GM08714 (cell line): ENCODE results near the gene LECT2.

Source experiments
- H3K4me3 ChIP-seq: fragments of 200-500 bp; sonication (Bioruptor generic); 2 replicates; pipeline ENCODE4 v1.5.1; 2014; ENCODE audit warnings: mild to moderate bottlenecking, low read length, inconsistent platforms
- ZNF274 ChIP-seq: IDR thresholded peaks from 2 replicates; pipeline ENCODE4 v1.6.1; 2012; ENCODE audit warnings: mild to moderate bottlenecking, low read depth, low read length

LECT2 gene

GRCh38 chr5:135954899-135955298 is at the start of gene LECT2:
TSS of gene LECT2 (minus strand) at chr5:135954983. CDS start at chr5:135954833, 150 bp downstream.
- TF ChIP-seq ZNF274 = no peak
- H3K4me3 ChIP-seq = no peak within 1 kb of the TSS

- no peak overlapping the region for H3K4me3 ChIP-seq
- TF ChIP-seq ZNF274 = no peak
These were observed 49.7 kb upstream of the LECT2 start for GRCh38 chr5:136004436-136004835.

DNA sequence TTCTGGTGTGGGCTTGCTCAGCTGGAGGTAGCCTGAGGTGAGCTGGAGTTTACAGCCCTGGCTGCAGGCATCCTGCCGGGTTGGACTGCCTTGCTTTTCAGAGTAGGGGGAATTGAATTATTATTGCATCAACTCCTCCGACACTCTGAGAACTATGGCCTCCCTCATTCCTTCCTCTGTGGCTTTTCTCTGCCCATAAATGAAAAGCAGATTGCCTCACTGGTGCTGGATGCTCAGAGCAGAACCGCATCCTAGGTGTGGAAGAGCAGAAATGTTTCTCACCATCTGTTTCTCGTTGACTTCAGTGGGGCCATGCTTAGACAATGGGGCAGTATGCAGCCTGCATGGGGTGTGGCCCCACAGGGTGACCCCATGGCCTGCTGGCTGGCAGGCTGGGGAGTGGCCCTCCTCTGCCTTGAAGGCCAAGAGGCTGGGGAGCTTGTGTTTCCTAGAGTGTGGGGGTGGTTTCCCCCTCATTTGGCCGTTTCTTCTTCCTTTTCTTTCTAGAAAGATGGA is 46.7 kb upstream of the LECT2 start:
- no peak overlapping the region for H3K4me3 ChIP-seq
- TF ChIP-seq ZNF274 = no peak

DNA sequence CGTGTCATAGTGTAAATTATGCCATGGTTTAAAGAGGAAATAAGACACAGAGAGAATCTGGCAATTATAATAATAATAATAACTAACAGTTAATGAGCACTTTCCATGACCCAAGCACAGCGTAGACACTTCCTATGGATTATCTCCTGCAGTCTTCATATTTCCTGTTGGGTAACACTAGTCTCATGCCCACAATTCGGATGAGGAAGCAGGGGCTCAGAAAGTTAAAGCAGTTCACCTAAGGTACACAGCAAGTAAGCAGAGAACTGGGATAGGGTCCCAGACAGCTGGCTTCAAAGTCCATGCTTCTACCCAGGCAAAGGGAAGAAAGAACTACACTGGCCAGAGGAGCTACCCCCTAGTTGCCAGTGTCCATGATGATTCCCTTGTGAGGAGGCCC is 46.1 kb upstream of the LECT2 start:
- no peak overlapping the region for H3K4me3 ChIP-seq

DNA sequence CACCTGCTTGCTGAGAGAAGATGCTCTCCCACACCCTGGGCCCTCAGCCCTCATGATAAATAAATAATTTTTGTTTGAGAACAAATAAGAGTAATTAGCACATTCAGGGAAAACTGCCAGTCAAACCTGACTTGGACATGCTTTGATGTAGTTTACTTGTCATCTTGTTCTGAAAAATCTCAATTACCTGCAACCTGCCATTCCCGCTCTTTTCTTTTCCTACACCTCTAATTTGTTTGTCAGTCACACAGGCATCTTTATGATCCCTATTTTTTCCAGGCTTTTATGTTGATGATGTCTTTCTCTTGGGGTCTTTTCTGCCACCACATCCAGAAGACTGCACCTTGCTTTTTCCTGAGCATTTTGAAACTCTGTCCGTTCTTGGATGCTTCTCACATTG is 45.4 kb upstream of the LECT2 start:
- H3K4me3 ChIP-seq = no peak overlapping the region
- no peak for TF ChIP-seq ZNF274

More for the DNA sequence above, 46.1 kb upstream of the LECT2 start:
- no peak for TF ChIP-seq ZNF274

DNA sequence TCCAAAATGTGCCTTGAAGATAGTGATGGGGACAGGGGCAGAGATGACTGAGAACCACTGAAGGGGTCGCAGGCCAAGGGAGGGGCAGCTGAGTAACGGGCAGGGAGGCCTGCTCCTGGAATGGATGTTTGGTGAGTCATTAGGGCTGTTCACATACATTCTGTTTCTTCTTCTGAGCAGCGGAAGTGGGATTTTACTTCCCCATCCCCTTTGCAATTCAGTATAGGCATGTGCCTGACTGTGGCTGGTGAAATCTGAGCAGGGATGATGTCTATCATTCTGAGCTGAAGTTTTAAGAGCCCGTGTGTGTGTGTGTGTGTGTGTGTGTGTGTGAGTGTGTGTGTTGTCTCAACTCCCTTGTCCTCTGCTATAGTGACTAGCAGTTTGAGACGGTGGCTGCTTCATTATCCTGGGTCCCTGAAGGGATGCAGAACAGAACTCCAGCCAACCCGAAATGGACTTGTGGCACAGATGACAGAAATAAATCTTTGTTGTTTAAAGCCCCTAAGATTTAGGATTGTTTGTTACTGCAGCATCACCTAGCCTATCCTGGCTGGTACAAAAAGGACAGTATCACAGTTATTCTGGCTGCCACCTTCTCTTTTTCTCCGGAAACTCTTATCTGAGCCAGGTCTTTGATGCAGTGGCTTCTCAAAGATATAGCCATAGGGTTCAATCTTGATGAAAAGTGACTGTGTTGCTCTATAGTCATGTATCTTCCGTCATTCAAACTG is 44.8 kb upstream of the LECT2 start:
- no peak for TF ChIP-seq ZNF274
- H3K4me3 ChIP-seq = no peak overlapping the region

GRCh38 chr5:135998889-135999288 is 44.1 kb upstream of the LECT2 start:
- TF ChIP-seq ZNF274 = no peak
- no peak overlapping the region for H3K4me3 ChIP-seq

DNA sequence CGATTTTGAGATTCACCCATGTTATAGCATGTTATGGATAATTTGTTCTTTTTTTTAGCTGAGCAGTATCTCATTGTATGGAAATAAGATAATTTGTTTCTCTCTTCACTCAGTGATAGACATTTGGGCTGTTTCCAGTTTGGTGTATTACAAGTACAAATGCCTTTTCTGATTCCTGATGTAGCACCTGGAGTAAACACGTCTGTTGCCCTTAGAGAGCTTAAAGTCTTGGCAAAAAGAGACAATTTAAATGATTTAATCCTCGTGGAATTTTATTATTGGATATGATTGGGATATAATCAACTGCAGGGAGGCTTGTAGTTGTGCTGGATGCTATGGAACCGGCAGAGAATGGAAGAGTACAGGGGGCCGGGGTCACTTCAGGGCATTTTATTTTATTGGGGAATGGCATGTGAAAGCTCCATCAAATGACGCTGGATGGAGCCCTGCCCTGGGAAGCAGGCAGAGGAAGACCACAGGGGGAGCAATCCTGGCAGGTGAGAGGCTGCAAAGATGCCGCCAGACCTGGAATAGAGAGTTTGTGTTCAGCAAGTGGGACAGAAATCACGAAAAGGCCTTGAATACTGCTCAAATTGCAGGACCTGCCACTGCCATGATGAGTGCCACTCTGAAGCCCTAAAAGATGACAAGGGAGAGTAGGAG is 43.0 kb upstream of the LECT2 start:
- no peak for TF ChIP-seq ZNF274
- no peak overlapping the region for H3K4me3 ChIP-seq

GRCh38 chr5:135996611-135997010 is 41.8 kb upstream of the LECT2 start:
- no peak for TF ChIP-seq ZNF274
- H3K4me3 ChIP-seq = no peak overlapping the region

DNA sequence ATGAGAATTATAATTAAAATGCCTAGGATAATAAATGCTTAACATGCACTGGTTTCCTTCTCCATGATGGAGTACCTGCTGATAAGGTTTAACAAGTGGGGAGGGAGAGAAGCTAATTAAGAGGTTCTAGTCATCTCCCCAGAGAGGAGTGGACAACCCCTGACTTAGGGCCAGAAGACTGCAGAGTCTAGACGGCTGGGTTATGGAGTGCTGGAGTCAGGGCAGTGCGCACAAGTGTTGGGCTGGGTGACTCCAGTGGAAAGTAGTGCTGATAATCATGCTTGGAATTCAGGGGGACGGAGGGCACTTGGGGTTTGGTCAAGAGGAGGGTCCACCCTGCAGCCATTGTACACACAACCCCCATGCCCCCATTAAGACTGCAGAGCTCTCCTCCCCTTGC is 41.2 kb upstream of the LECT2 start:
- no peak for TF ChIP-seq ZNF274
- no peak overlapping the region for H3K4me3 ChIP-seq

- no peak overlapping the region for H3K4me3 ChIP-seq
- TF ChIP-seq ZNF274 = no peak
These were observed 39.3 kb upstream of the LECT2 start for GRCh38 chr5:135993880-135994636.

DNA sequence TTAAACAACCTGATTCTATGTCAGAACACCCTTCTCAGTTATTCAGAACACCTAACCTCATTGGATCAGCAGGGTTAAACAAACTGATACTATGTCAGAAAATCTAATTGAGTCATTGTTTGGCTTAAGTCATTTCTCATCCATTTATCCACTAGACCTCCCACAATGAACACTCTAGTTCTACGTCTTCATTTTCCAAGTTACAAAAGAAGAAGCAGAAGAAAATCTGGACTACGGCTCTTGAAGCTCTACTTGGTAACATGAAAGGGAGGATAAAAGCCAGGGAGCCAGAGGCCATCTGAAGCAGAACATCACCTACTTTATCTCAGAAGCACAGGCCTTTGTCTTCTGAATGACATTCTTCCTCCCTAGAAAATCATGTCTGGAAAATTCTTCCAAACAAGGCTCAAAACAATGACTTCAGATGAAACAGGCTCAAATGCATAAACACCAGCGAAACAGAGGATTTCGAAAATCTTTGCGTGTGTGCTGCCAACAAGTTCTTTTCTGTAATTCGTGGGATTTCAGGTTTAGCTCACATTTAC is 38.6 kb upstream of the LECT2 start:
- no peak for TF ChIP-seq ZNF274
- H3K4me3 ChIP-seq = no peak overlapping the region

DNA sequence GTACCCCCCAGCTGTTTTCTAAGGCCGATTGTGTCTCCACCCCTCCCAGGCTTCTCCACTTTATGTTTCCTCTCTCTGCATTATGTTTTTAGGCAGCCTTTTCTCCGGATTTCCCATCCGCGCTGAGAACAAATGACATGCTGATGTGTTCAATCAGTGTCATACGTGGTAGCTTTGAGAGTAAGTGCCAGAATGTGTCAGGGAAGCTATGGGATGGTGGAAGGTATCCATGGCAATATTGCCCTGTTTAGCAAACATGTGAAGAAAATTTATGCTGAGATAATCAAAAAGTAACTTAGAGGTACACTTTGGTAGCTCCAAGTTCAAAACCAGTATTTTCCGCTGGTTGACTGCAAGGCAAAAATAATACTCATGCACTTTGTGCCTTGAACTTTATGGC is 36.6 kb upstream of the LECT2 start:
- H3K4me3 ChIP-seq = no peak overlapping the region

GRCh38 chr5:135990528-135991255 is 35.9 kb upstream of the LECT2 start:
- TF ChIP-seq ZNF274 = no peak
- no peak overlapping the region for H3K4me3 ChIP-seq

More for the DNA sequence above, 36.6 kb upstream of the LECT2 start:
- TF ChIP-seq ZNF274 = no peak
